Activated effector memory CD4-positive, alpha-beta T cell treated with Interleukin-2 at 50 U/mL for 16 hours (primary cell): ENCODE measurements around the gene CLEC18C.
"Not testable (repeated sequence)": the region's sequence is repeated elsewhere in the genome, so short reads cannot be mapped to it uniquely, and the experiment has no call there.

Source experiments
- DNase-seq: peaks from one replicate; pipeline ENCODE4 v3.0.0-alpha.2; 2020

Gene CLEC18C

DNA sequence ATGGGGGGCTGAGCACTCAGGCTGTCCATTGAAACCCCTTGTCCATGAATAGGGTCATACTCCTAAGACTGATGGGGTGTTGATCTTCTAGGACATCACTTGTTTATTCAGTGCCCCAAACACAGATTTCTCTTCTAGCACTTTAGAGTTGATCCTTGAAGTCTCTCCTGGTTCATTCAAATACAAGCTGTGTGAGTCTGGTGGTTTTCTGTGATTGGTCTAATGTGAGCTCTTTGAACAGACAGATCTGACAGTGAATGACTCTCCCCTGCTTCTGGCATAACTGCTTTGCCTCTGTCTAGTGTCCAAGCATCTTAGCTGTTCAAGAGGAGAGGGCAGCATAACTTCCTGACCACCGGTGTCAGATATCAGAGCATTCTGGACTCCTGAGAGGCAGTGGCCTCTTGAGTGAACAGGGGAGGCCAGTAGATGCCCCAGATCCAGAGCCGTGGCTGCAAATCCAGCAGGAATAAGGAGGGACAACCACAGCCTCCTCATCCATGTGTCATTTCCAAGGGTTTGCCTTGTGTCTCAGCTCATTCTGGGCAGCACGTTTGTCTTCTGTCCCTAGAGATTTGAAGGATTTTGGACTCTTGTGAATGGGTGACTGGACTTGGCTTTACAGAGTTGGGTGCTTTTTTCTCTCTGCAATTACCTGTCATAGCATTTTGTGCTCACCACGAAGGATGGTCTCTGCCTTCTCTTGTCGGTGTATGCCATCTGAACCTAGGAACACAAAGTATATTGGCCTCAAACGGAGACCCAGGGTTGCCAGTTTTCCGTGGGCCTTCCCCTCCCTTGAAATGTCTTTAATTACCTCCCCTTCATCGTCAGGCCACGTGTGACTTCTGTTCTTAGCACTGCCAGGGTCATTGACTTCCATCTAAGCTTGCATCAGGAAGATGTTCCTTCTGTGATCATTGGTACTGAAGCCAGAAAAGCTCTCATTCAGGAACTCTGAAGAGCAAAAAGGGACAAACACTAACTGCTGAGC lies 13.9 kb upstream of the CLEC18C start:
- DNase-seq: no peak

DNA sequence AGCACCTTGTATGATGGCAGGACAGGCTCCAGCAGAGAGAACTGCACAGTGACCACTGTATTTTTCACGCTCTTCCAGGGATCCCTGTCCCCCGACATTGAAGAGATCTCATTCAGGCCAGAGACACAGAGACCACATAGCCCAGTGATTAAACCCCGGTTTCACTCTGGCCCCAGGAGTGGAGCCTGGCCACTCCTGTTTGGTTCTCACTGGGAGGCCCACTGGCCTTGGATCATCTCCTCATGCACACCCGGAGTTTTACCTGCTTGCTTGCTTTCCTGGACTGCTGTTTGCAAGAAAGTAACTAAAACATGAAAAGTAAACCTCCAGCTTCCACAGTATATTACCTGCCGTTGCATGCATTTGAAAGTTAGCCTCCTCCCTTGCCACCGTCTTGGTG lies 13.2 kb upstream of the CLEC18C start:
- DNase-seq: no peak

DNA sequence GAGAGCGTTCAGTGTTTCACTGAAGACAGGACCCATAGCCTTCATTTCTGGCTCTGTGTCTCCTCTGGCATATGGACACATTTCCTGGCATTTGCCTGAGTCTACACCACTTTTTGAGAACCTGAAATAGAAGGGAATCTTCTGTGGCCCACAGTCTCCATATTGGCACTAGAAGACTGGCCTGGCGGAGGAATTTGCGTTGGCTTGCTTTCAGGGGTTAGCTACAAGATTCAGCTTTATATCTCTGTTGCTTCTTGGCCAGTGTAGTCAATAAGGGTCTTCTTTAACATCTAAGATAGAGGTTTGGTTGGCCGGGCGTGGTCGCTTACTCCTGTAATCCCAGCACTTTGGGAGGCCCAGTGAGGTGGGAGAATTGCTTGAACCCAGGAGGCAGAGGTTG lies 12.8 kb upstream of the CLEC18C start:
- DNase-seq: no peak

DNA sequence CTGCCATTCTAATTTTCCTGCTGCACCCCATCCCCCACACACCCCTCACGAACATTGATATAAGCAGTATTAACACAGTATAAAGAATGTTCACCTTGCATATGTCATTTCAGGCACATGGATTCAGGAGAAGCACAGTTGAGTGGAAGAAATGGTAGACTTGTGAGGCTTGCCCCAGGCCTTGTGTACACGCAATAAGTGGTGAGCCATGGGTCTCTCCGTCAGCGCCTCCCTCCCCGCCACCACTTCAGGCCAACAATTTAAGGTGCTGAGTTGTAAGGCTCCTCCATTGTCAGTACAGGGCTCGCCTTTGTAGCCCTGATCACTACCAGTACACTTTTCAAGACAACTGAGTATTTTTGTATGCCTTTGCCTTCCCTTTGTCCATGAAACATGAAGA lies 12.2 kb upstream of the CLEC18C start:
- no peak for DNase-seq

DNA sequence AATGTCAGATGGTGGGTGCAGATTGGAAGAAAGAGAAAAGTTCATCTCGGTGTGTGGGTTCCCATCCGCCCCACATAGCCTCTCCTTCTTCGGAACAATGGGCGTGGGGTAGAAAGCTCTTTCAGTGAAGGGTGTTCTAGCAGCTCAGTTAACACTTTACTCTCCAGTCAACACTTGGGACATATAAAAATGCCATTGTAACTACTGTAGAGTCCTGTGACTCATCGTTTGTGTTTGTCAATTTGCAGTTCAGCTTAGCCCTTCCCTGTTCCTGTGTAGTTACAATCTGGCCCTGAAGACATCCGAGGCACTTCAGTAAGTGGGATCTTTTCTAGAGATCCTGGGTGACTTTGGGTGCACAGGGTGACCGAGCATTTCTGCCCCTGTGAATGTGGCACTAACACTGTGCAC lies 11.5 kb upstream of the CLEC18C start:
- DNase-seq: no peak

DNA sequence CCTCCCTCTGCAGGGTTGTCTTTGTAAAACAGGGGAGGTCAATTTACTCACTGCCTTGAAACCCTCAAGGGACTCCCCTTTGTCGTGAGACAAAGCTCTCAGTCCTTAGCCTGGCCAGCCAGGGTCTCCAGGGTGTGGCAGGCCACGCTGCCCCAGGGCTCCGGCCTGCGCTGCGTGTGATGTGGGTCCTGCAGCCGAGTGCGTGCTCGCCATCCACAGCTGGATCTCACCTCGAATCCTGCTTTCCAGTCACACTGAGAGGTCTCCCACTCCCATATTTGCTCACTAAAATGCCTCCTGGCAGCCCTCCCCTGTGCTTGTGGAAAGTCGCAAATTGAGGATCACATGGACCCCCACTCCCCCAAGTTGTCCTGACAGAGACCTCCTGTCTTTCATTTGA lies 10.0 kb upstream of the CLEC18C start:
- no peak for DNase-seq

DNA sequence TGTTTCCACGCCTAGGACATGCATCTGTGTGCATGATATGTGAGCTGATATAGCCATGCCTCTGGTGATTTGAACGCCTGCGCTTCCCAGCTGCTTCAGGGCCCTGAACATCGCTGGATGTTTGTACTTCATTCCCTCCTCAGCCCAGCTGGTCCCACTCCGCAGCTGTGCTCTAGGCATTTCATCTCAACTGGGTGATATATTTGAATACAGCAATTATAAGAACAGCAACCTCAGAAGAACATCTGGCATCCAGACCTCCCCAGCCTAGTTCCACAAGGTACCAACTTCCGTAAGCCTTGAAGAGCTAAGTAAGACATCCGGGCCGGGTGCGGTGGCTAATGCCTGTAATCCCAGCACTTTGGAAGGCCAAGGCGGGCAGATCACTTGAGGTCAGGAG lies 6.9 kb upstream of the CLEC18C start:
- not testable (repeated sequence) for DNase-seq

DNA sequence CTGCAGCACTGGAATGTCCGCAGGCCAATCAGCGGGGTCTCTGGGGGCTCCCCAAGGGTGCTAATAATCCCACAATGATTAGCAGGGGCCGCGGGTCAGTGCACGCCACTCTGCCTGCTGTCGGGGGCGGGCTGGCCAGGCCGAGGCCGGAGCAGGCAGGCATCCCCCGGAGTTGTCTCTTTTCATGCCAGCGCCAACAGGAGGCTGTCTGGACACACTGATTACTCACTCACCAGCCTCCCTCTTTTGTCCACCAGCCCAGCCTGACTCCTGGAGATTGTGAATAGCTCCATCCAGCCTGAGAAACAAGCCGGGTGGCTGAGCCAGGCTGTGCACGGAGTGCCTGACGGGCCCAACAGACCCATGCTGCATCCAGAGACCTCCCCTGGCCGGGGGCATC lies 329 bp downstream of the CLEC18C start:
- not testable (repeated sequence) for DNase-seq

DNA sequence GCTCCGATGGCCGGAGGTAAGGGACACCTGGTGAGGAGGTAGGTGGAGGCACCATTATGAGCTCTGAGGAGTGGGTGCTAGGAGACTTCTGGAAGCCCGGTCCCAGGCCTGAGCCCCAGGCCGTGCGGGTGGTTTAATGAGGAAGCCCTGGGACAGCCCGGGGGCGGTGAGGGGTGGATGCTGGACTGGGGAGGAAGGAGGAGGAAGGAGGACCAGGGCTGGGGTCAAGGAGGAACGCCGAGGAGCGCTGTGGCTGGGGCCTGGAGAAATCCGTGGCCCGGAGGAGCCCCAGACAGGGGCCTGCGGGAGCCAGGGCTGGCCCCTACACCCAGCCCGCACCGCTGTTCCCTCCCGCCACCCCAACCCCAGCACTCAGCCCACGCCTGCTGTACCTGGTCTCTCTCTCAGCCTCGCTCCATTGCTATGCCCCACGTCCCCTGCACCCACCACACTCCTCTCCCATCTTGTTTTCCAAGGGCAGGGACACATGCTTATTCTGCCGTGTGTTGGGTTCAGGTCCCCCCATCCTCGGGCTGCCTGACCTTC lies 873 bp downstream of the CLEC18C start:
- DNase-seq: not testable (repeated sequence)

DNA sequence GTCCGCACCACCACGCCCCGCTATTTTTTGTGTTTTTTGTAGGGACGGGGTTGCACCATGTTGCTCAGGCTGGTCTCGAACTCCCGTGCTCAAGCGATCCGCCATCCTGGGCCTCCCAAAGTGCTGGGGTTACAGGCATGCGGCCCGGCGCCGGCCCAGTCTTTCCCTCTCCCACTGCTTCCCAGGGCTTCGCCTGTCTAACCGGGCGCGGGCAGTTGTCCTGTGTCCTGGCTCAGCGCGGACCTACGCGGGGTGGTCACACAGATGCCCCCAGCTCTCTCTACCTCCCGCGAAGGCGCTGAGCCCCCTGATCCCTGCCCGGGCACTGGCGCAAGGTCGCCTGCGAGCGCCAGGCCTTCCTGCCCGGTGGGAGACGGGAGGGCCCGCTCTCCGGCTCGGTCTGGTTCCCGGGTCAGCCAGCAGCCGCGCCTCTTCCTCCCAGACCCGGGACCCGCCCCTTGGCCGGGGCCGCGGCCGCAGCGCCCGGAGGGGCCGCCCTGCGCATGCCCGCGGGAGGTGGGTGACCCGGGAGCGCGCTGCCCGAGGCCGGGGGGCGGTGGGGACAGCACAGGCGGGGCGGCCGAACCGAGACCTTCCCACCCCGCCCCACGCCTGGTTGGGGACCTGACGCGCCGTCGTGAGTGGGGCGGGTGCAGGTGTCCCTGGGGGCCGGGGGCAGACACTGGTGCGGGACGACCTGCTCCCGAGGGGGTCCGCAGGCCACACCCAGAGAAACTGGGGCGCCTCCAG lies 14.4 kb downstream of the CLEC18C start:
- not testable (repeated sequence) for DNase-seq

DNA sequence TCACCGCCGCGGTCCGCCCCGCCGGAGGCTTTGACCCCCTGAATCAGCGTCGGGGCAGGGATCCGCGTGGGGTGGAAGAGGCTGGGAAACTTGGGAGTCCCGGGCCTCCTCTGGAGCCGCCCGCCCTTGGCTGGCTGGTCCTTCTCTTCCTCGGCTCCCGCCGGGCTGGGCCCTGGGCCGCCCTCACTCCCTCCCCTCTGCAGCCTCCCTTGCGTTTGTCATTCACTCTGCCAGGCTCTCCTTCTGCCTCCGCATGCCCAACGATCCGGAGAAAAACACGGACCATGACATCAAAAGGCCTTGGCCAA lies 15.0 kb downstream of the CLEC18C start:
- DNase-seq: not testable (repeated sequence)

DNA sequence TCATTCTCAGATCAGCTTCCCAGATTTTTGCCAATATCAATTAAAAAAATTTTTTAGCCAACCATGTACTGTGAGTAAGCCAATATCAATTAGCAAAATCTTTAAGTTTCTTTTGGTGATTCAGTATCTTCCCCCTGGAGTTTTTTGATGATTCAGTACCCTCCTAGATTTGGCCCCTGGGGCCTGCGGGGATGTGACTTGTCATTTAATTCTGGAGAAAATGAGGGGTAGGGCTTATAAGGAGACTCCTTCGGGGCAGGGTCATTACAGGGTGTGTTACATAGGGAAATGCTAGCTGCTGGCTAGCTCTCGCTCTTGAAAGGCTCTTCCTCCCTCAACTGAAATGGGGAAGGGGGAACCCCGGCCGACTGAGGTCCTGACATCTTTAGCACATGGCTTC lies 17.0 kb downstream of the CLEC18C start:
- not testable (repeated sequence) for DNase-seq

DNA sequence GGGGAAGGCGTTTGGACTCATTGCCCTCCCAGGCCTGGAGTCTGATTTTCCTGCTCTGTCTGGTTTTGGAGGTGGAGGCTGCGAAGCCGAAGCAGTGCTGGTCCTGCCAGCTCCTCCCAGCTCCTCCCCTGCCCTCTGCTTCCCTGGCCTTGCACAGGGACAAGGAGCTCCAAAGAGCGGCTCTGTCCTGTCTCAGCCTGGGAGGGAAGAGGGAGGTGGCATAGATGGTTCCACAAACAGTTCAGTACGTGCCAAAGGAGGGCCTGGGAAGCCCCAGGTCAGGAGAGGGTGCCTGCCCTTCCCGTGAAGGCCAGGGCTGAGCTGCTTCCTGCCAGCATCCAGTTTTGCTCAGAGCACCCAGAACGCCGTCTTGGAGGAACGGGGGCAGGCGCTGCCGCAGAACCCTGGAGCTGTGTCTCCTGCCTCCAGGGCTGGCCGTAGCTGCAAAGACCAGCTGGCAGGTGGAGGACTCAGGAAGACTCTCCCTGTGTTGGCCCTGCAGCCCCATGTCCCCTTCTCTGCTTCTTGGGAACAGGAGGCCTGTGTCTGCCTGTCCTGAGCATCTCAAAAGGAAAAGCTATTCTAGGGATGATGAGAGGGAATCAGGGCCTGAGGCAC lies 23.2 kb downstream of the CLEC18C start:
- not testable (repeated sequence) for DNase-seq

DNA sequence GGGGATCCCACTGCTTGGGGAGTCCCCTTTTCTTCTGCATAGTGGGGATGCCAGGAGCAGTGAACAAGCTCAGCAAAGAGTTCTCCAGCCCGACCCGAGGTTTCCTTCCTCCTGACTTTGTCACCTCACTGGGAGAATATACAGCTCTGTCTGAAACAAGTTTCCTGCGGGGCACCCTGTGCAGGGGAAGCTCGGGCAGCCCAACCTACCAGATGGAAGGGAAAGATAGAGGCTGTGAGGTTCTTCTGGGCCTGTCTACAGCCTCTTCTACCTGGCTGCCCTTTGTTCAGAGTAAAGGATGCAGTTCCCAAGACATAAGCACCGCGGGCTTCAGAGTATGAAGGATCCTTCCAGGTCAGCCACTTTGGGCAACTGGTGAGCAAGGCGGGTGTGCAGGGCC lies 24.0 kb downstream of the CLEC18C start:
- not testable (repeated sequence) for DNase-seq

DNA sequence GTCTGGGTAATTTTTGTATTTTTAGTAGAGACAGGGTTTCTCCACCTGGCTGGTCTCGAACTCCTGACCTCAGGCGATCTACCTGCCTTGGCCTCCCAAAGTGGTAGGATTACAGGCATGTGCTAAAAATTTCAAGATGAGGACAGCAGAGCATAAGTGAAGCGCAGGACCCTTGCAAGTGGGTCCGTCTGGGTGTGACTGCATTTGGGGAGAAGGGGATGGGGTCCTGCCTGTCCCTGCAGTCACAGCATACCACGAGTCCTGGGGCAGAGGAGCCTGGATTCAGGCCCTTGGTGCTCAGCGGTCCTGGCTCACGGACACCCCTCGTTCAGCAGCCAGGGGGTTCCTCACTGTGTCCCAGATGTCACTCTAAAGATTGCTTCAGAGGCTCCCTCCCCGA lies 24.6 kb downstream of the CLEC18C start:
- DNase-seq: not testable (repeated sequence)

DNA sequence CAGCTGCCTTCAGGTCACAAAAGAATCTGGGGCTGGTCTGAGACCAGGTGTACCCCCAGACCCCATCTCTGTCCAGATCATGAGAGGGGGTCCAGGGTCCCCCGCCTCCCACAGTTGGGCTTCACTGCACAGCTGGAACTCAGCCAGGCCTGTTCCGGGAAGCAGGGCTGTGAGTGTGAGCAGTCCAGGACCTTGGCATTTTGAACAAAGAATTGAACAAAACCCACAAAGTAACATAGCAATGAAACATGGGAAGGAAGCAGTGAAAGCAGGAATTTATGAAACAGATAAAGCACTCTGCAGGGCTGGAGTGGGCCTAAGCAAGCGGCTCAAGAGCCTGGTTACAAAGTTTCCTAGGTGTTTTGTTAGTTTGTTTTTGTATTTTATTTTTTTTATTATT lies 25.1 kb downstream of the CLEC18C start:
- DNase-seq: not testable (repeated sequence)

DNA sequence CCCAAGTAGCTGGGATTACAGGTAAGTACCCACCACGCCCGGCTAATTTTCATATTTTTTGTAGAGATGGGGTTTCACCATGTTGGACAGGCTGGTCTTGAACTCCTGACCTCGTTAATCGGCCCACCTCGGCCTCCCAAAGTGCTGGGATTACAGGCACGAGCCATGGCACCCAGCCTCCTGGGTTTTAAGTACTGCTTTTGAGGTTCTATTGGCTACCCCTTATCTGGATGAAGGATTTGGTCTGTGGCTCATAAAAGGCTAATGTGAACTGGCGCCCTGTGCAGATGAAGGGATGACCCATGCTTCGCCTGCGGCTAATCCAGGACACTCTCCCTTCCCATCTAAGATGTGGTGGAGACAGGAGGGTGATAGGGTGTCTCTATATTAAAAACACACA lies 25.6 kb downstream of the CLEC18C start:
- not testable (repeated sequence) for DNase-seq

DNA sequence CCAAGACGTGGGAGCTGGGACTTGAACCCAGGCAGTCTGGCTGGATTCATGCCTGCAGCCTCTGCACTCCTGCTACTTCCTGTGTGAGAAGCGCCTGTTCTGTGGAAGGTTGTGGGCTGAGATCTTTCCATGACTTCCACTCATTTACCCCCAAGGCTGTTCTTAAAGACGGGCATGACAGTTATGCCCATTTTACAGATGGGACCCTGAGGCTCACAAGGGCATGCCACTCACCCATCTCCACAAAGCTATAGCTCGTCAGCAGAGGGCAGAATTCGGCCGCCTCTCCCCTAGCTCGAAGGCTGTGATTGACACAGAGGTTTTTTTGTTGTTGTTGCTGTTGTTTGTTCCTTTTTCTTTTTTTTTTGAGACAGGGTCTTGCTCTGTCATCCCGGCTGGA lies 26.5 kb downstream of the CLEC18C start:
- not testable (repeated sequence) for DNase-seq

DNA sequence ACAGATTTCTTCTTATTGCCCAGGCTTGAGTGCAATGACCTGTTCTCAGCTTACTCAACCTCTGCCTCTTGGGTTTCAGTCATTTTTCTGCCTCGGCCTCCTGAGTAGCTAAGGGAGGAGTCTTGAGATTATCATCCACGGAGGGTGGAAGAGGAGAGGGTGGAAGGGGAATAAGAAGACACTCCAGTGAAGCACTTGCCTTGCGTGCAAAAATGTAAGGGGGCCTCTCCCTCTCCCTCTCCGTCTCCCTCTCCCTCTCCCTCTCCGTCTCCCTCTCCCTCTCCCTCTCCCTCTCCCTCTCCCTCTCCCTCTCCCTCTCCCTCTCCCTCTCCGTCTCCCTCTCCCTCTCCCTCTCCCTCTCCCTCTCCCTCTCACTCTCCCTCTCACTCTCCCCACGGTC lies 29.9 kb downstream of the CLEC18C start:
- DNase-seq: not testable (repeated sequence)

DNA sequence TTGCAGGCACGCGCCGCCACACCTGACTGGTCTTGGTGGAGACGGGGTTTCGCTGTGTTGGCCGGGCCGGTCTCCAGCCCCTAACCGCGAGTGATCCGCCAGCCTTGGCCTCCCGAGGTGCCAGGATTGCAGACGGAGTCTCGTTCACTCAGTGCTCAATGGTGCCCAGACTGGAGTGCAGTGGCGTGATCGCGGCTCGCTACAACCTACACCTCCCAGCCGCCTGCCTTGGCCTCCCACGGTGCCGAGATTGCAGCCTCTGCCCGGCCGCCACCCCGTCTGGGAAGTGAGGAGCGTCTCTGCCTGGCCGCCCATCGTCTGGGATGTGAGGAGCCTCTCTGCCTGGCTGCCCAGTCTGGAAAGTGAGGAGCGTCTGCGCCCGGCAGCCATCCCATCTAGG lies 30.4 kb downstream of the CLEC18C start:
- DNase-seq: not testable (repeated sequence)

DNA sequence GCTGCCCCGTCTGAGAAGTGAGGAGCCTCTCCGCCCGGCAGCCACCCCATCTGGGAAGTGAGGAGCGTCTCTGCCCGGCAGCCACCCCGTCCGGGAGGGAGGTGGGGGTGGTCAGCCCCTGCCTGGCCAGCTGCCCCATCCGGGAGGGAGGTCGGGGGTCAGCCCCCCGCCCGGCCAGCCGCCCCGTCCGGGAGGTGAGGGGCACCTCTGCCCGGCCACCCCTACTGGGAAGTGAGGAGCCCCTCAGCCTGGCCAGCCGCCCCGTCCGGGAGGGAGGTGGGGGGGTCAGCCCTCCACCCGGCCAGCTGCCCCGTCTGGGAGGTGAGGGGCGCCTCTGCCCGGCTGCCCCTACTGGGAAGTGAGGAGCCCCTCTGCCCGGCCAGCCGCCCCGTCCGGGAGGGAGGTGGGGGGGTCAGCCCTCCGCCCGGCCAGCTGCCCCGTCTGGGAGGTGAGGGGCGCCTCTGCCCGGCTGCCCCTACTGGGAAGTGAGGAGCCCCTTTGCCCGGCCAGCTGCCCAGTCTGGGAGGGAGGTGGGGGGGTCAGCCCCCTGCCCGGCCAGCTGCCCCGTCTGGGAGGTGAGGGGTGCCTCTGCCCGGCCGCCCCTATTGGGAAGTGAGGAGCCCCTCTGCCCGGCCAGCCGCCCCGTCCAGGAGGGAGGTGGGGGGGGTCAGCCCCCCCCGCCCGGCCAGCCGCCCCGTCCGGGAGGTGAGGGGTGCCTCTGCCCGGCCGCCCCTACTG lies 31.2 kb downstream of the CLEC18C start:
- not testable (repeated sequence) for DNase-seq

DNA sequence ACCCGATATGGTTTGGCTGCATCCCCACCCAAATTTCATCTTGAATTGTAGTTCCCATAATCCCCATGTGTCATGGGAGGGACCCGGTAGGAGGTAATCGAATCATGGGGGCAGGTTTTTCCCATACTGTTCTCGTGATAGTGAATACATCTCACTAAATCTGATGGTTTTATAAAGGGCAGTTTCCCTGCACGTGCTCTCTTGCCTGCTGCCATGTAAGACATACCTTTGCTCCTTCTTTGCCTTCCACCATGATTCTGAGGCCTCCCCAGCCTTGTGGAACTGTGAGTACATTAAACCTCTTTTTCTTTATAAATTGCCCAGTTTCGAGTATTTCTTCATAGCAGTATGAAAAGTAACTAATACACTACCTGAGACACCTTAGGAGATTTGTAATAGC lies 32.8 kb downstream of the CLEC18C start:
- not testable (repeated sequence) for DNase-seq

DNA sequence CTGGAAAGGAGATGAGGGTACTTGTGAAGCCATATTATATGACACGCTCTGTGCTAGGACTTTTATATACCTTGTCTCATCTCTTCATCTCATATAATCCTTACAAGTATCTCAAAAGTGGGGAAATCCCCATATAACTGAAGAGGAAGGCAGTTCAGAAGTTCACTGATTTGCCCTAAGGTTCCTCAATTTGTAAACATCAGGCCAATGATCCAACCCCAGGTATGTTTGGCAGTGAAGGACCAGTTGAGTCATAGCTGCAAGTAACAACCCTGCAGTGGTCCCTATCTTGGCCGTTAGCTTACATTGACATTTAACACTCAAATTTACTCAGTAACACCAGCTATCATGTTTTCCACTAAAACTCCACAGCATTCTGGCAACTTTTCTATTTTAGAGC lies 45.0 kb downstream of the CLEC18C start:
- not testable (repeated sequence) for DNase-seq
